ENCODE measurements around the gene MTMR10.

- no peak for TF ChIP-seq CTCF (IDR thresholded peaks at IDR 0.05)
- TF ChIP-seq POLR2AphosphoS5 (IDR thresholded peaks at IDR 0.05) = no peak
- TF ChIP-seq EP300 (IDR thresholded peaks at IDR 0.05) = no peak
- TF ChIP-seq POLR2A (IDR thresholded peaks at IDR 0.05) = no peak
Measured at GRCh38 chr15:30922480-30923311, 68.7 kb downstream of the MTMR10 start.

Data from suprapubic skin (tissue), 4 donors.